ENCODE results near the gene ARHGEF40. TPM values are rescaled to one million over a fixed set of nuclear protein-coding genes. Genes with fewer than 3 reads are reported as not detected.

ARHGEF40 gene
- total RNA-seq (10 to 100 TPM; 12.0 to 17.3 TPM), total RNA-seq (1.0 to 17.5 reads per million in 2 donors)

DNA sequence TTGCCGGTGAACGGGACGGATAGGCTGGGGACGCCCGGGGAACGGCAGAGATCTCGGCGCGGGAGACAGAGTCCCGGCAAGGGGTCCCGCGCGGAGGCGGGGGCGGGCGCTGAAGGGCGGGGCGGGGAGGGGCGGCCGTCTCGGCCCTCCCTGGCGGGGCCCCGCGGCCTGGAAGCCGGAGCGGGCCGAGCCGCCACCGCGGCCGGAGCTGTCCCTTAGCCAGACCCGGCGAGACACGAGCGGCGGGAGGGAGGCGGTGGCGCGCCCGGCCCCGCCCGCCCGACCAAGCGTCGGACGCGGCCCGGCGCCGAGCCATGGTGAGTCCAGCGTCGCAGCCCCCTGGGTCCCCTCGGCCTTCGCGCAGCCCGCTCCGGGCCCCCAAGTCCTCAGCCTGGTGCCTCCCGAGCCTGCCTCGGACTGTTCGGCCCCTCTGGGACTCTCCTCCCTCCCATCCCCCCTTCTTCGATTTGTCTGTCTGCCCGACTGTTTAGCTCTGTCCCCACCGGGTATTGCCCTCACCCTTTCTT lies at the start of gene ARHGEF40:
Gene ARHGEF40, plus strand, starts transcription at position 222 of the 527 bp plus-strand sequence. Its CDS starts 93 bp downstream, at position 315.
- DNase-seq, result peak in 1 of 3 donors; percentile 34
- ATAC-seq, result peak; percentile 24
- Mint-ChIP-seq H3K27ac (peak within 1 kb of the TSS; percentile 95), H3K4me3 (peak within 1 kb of the TSS; percentile 91), H3K4me1 (peaks cover 38% of the 10 kb centered on the region), H3K36me3 (ENCODE audit: low read depth) (peaks cover 13% of the 10 kb centered on the region), H3K27me3 (peaks cover 84% of the 10 kb centered on the region)
- no peaks in the 10 kb centered on the region for H3K9me3 ChIP-seq (ENCODE audit: control insufficient read depth, low read length, poor library complexity, severe bottlenecking)

- no peaks in the 10 kb centered on the region for H3K9me3 ChIP-seq (ENCODE audit: control insufficient read depth, low read length, poor library complexity, severe bottlenecking)
- DNase-seq (no peak), ATAC-seq (no peak)
- Mint-ChIP-seq H3K27me3 (no peaks in the 10 kb centered on the region), H3K4me1 (peaks cover 17% of the 10 kb centered on the region), H3K4me3 (no peak overlapping the region), H3K36me3 (ENCODE audit: low read depth) (peaks cover 6% of the 10 kb centered on the region), H3K27ac (no peak overlapping the region)
Observed at GRCh38 chr14:21020977-21021545, 49.0 kb upstream of the ARHGEF40 start.

GRCh38 chr14:21022686-21023085 lies 47.4 kb upstream of the ARHGEF40 start:
- Mint-ChIP-seq H3K36me3 (ENCODE audit: low read depth) (peaks cover 6% of the 10 kb centered on the region), H3K27me3 (no peaks in the 10 kb centered on the region), H3K4me3 (peak overlapping the region; percentile 95), H3K27ac (peak overlapping the region; percentile 72), H3K4me1 (peaks cover 21% of the 10 kb centered on the region)
- ATAC-seq (no peak), DNase-seq (no peak)
- H3K9me3 ChIP-seq (ENCODE audit: control insufficient read depth, low read length, poor library complexity, severe bottlenecking), result no peaks in the 10 kb centered on the region

- DNase-seq, result no peak
- peak overlapping the region; percentile 95 for H3K4me3 Mint-ChIP-seq
- H3K36me3 Mint-ChIP-seq (ENCODE audit: low read depth), result peaks cover 6% of the 10 kb centered on the region
- H3K9me3 ChIP-seq (ENCODE audit: control insufficient read depth, low read length, poor library complexity, severe bottlenecking), result no peaks in the 10 kb centered on the region
- H3K27ac Mint-ChIP-seq, result peak overlapping the region; percentile 72
- ATAC-seq, result no peak
- peaks cover 21% of the 10 kb centered on the region for H3K4me1 Mint-ChIP-seq
- H3K27me3 Mint-ChIP-seq, result no peaks in the 10 kb centered on the region
Observed at GRCh38 chr14:21023174-21023573, 46.9 kb upstream of the ARHGEF40 start.

DNA sequence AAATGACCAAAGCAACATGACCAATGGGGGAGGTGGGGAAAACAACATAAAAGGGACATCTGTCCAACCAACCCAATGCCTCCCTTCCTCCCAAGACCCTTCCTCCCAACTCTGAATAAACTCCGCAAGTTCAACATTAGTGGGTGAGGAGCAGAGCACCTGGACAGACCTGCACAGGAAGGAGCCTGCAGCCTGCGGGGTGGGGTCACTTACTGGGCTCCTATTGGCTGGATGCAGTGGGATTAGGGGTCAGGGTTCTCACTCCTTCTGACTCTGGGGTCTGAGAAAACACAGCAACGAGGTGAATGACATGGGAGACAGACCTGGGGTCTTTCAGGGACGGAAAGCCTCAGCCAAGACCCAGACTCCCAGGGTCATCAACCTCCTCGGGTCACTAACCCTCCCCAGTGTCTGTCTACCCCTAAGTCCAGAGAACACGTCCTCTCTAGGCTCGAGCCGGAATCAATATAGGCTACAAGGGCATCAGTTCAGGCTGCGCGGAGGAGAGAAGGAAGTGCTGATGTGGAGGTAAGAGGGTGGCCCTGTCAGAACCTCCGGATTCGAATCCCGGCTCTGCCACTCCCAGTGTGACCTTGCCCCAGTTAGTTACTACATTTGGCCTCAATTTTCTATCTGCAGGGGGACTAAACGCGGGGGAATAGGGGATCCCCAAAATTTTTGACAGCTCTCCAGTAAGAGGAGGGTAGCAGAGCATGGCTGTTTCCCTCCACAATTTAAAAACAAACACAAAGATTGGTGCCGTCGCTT lies 46.1 kb upstream of the ARHGEF40 start:
- Mint-ChIP-seq H3K27ac (peak overlapping the region; percentile 74), H3K4me3 (peak overlapping the region; percentile 95), H3K36me3 (ENCODE audit: low read depth) (peaks cover 6% of the 10 kb centered on the region), H3K27me3 (no peaks in the 10 kb centered on the region), H3K4me1 (peaks cover 21% of the 10 kb centered on the region)
- ATAC-seq, result peak; percentile 24
- H3K9me3 ChIP-seq (ENCODE audit: control insufficient read depth, low read length, poor library complexity, severe bottlenecking), result no peaks in the 10 kb centered on the region
- no peak for DNase-seq

DNA sequence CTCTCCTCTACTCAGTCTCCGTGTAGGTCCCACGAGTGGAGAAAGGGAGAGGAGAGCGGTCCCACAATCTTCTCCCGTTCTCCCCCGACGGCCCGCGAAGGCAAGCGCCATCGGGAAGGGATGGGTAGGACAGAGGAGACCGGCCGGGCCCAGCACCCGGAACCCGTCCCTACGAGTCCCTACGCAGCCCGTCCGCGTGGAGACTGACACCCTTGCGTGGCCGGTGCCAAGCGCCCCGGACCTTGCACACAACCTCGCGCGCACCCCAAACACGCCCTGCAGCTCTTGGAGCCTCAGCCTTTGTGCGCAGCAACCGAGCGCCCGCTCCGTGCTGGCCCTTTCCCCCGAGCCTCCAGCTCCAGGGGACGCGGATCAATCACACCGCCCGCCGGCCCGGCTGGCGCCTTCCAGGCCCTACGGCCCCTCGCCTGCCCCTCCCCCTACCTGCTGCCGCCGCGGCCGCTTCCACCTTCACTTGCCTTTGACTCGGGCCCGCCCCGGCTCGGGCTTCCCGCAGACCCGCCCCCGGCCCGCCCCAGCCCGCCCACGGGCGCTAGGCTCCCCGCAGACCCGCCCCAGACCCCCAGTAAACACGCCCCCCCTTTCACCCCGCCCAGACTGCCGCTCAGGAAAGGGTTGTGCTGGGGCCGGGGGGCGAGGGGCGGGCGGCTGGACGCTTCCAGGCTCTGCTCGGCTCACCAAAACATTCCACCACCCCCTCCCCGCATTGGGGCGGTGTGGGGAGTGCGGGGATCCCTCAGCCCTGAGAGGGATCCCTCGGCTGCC lies 45.3 kb upstream of the ARHGEF40 start, which contains the start of gene NDRG2:
Gene NDRG2, minus strand, starts transcription at position 477 of the 786 bp plus-strand sequence. CDS start 1,746 bp downstream, outside the sequence.
- H3K4me1 Mint-ChIP-seq, result peaks cover 21% of the 10 kb centered on the region
- H3K27ac Mint-ChIP-seq, result peak within 1 kb of the TSS; percentile 74
- peaks cover 2% of the 10 kb centered on the region for H3K36me3 Mint-ChIP-seq (ENCODE audit: low read depth)
- H3K9me3 ChIP-seq (ENCODE audit: control insufficient read depth, low read length, poor library complexity, severe bottlenecking), result no peaks in the 10 kb centered on the region
- DNase-seq (peak; percentile 58 to 82 (median 78)), ATAC-seq (peak; percentile 93)
- peak within 1 kb of the TSS; percentile 95 for H3K4me3 Mint-ChIP-seq
- H3K27me3 Mint-ChIP-seq, result no peaks in the 10 kb centered on the region

DNA sequence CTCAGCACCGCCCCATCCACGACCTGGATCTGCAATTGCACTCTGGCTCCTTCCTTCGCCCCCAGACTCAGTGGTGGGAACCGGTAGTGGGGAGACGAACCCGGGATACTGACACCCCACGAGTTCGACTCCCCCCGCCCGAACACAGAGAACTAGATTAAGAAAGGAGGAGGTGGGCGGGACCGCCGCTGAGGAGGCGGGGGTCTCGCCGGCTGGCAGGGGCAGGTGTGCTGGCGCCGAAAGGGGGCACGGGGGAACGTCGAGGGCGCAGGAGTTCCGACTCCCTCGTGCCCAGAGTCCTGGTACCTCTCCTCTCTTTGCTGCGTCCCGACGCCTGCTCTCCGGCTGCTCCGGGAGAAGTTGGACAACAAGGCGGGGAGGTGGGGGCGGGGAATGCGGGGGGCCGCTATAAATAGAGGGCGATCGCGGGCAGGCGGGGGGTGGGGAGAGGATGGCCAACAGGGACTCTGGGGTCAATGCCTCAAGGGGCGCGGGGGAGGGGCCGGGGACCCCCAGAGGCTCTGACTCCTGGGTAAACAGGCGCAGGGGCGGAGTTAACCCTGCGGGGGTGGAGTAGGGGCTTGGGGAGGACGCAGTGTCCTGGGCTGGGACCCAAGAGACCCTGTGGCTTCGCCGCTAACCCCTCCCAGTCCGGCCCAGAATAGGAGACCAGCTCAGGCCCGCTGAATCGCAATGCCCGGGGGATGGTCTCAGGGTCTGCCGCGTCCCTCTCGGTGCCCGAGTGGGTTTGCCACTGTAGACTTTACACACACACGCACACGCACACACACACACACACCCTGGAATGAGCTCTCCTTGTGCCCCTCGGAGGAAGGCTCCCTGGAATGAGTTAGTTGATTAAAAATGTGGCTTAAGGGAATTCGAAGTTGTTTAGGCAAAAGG lies 44.5 kb upstream of the ARHGEF40 start:
- DNase-seq, result no peak
- Mint-ChIP-seq H3K4me1 (peaks cover 21% of the 10 kb centered on the region), H3K4me3 (peak overlapping the region; percentile 95), H3K27ac (peak overlapping the region; percentile 74), H3K27me3 (no peaks in the 10 kb centered on the region), H3K36me3 (ENCODE audit: low read depth) (peaks cover 2% of the 10 kb centered on the region)
- no peaks in the 10 kb centered on the region for H3K9me3 ChIP-seq (ENCODE audit: control insufficient read depth, low read length, poor library complexity, severe bottlenecking)
- no peak for ATAC-seq

DNA sequence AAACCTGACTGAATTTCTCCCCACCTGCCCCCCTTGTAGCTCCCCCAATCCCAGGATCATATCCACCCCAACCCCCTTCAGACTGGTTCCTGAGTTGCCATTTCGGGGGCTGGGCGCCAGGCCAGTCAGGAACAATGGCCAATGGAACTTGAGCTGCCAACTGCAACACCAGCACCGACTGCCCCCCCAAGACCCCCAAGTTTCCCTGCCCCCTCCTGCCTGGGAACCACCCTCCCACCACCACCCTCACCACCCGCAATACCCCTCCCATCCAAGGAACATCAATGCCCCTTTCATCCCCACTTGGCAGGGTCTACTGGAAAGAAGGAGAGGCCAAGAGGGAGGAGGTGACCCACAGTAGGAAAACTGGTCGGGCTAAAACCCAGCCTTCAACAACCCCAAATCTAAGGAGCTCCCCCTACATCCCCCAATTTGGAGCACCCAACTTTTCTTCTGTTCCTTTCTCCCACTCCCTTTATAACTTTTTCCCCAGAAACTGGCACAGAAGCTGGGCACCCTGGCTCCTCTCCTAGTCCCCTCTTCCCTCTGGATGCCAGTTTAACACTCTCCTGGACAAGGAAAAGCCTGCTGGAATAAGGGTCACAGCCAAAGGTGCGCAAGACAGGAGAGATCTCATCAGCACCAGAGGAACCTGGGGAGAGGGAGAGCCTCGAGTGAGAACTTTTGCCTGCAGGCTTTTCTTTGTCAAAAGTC lies 43.7 kb upstream of the ARHGEF40 start:
- H3K9me3 ChIP-seq (ENCODE audit: control insufficient read depth, low read length, poor library complexity, severe bottlenecking), result no peaks in the 10 kb centered on the region
- ATAC-seq (no peak), DNase-seq (no peak)
- peak overlapping the region; percentile 66 for H3K27ac Mint-ChIP-seq
- peaks cover 21% of the 10 kb centered on the region for H3K4me1 Mint-ChIP-seq
- H3K27me3 Mint-ChIP-seq, result peaks cover under 1% of the 10 kb centered on the region
- peak overlapping the region; percentile 61 for H3K4me3 Mint-ChIP-seq
- peaks cover 2% of the 10 kb centered on the region for H3K36me3 Mint-ChIP-seq (ENCODE audit: low read depth)

GRCh38 chr14:21026988-21027315 lies 43.2 kb upstream of the ARHGEF40 start:
- Mint-ChIP-seq H3K4me1 (peaks cover 21% of the 10 kb centered on the region), H3K27me3 (peaks cover 6% of the 10 kb centered on the region), H3K36me3 (ENCODE audit: low read depth) (peaks cover 2% of the 10 kb centered on the region), H3K4me3 (peak overlapping the region; percentile 61), H3K27ac (peak overlapping the region; percentile 66)
- ATAC-seq (no peak), DNase-seq (no peak)
- H3K9me3 ChIP-seq (ENCODE audit: control insufficient read depth, low read length, poor library complexity, severe bottlenecking), result no peaks in the 10 kb centered on the region

DNA sequence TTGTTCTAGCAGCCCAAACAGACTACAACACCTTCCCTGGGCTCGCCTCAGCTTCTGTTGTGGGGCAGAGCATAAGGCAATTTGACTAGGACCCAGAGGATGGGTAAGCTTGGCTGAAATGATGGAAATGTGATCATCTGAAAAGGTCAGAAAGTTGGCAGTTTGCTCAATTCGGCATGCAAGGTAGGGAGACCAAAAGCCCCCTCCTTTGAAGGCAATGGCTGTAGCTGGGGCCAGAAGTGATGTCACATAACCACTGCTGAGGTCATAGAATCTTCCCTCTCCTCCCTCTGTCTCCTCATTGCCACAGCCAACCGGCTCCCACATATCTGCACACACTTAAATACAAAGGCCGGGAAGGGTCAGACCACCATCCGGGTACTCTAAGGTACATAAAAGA lies 40.2 kb upstream of the ARHGEF40 start, which contains the start of gene TPPP2:
Gene TPPP2, plus strand, starts transcription at position 301 of the 400 bp plus-strand sequence. CDS start 365 bp downstream, outside the sequence.
- DNase-seq (no peak), ATAC-seq (no peak)
- H3K9me3 ChIP-seq (ENCODE audit: control insufficient read depth, low read length, poor library complexity, severe bottlenecking), result no peaks in the 10 kb centered on the region
- Mint-ChIP-seq H3K27me3 (peaks cover 17% of the 10 kb centered on the region), H3K4me1 (peaks cover 7% of the 10 kb centered on the region), H3K4me3 (no peak within 1 kb of the TSS), H3K27ac (no peak within 1 kb of the TSS), H3K36me3 (ENCODE audit: low read depth) (peaks cover 2% of the 10 kb centered on the region)

GRCh38 chr14:21030531-21030930 lies 39.6 kb upstream of the ARHGEF40 start:
- Mint-ChIP-seq H3K27me3 (peaks cover 21% of the 10 kb centered on the region), H3K36me3 (ENCODE audit: low read depth) (peaks cover 2% of the 10 kb centered on the region), H3K27ac (no peak overlapping the region), H3K4me3 (no peak overlapping the region), H3K4me1 (peaks cover 6% of the 10 kb centered on the region)
- ATAC-seq, result no peak
- DNase-seq, result no peak
- no peaks in the 10 kb centered on the region for H3K9me3 ChIP-seq (ENCODE audit: control insufficient read depth, low read length, poor library complexity, severe bottlenecking)
